Measurements from ENCODE around the gene LRMDA. TPM values are rescaled to one million over a fixed set of nuclear protein-coding genes. Genes with fewer than 3 reads are reported as not detected.

LRMDA gene
- total RNA-seq, 2 experiments from 2014 or later, result not detected

DNA sequence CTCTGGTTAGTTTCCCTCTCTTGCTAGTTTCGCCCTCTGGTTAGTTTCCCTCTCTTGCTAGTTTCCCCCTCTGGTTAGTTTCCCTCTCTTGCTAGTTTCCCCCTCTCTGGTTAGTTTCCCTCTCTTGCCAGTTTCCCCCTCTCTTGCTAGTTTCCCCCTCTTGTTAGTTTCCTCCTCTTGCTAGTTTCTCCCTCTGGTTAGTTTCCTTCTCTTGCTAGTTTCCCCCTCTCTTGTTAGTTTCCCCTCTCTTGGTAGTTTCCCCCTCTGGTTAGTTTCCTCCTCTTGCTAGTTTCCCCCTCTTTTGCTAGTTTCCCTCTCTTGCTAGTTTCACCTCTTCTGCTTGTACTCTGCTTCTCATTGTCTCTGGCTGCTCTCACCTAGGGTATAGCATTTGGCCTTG is 613.8 kb downstream of the LRMDA start:
- no peak overlapping the region for H3K4me2 ChIP-seq (ENCODE audit: low read length)
- no peaks in the 10 kb centered on the region for H3K9me3 ChIP-seq (ENCODE audit: low read length)
- no peaks in the 10 kb centered on the region for H3K9me2 ChIP-seq (ENCODE audit: insufficient read depth, low read length)
- intact Hi-C loops (cut with micrococcal nuclease; ENCODE audit: unreplicated experiment), result no loop called here
- TF ChIP-seq, protein P1, sequence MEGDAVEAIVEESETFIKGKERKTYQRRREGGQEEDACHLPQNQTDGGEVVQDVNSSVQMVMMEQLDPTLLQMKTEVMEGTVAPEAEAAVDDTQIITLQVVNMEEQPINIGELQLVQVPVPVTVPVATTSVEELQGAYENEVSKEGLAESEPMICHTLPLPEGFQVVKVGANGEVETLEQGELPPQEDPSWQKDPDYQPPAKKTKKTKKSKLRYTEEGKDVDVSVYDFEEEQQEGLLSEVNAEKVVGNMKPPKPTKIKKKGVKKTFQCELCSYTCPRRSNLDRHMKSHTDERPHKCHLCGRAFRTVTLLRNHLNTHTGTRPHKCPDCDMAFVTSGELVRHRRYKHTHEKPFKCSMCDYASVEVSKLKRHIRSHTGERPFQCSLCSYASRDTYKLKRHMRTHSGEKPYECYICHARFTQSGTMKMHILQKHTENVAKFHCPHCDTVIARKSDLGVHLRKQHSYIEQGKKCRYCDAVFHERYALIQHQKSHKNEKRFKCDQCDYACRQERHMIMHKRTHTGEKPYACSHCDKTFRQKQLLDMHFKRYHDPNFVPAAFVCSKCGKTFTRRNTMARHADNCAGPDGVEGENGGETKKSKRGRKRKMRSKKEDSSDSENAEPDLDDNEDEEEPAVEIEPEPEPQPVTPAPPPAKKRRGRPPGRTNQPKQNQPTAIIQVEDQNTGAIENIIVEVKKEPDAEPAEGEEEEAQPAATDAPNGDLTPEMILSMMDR (conservative IDR thresholded peaks at IDR 0.05; ENCODE audit: low read length), result no peak
- no peak for TF ChIP-seq EZH2phosphoT487 (IDR thresholded peaks at IDR 0.05; ENCODE audit: borderline replicate concordance, low read depth, low read length)
- no peaks in the 10 kb centered on the region for H3K79me2 ChIP-seq (ENCODE audit: insufficient read depth, low read depth, low read length)
- H4K20me1 ChIP-seq (ENCODE audit: insufficient read depth, low read length), result no peaks in the 10 kb centered on the region
- POLR2A ChIA-PET, result no interaction called here
- CTCF ChIA-PET (ENCODE audit: unreplicated experiment), result interaction anchor here (0.6 kb wide), 1 partner anchor 8 kb away, joined by 3 read pairs; no protein-coding TSS in a partner anchor
- no peaks in the 10 kb centered on the region for H3K36me3 ChIP-seq (ENCODE audit: insufficient read depth, low read length)
- no peak overlapping the region for H3K27ac ChIP-seq (ENCODE audit: low read depth, low read length, poor library complexity, severe bottlenecking)
- DNase-seq (ENCODE audit: low spot score), result no peak
- no TSS peak for BruUV-seq (replicated peaks)
- H3K4me3 ChIP-seq (ENCODE audit: low read depth, low read length, poor library complexity, severe bottlenecking), result no peak overlapping the region
- H3K4me1 ChIP-seq (ENCODE audit: insufficient read depth, low read length, poor library complexity, severe bottlenecking), result no peaks in the 10 kb centered on the region
- H2AFZ ChIP-seq (ENCODE audit: low read length), result no peak overlapping the region

DNA sequence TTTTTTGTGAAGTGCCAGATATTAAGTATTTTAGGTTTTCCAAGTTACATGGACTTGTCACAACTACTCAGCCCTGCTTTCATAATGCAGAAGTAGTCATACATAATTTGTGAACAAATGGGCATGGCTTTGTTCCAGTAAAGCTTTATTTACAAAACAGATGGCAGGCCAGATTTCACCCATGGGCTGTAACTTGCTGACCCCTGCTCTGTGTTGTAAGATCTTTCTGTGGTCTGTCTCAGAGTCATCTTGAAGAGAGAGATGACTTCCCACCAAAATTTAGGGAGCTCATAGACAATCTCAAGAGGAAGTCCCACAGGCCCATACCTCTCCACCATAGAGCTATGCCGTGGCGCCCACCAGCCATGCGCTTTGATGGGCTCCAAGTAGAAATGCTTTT is 616.1 kb downstream of the LRMDA start:
- no TSS peak for BruUV-seq (replicated peaks)
- Histone ChIP-seq H4K20me1 (ENCODE audit: insufficient read depth, low read length) (no peaks in the 10 kb centered on the region), H3K4me3 (ENCODE audit: low read depth, low read length, poor library complexity, severe bottlenecking) (no peak overlapping the region), H3K4me2 (ENCODE audit: low read length) (no peak overlapping the region), H3K9me2 (ENCODE audit: insufficient read depth, low read length) (no peaks in the 10 kb centered on the region), H3K79me2 (ENCODE audit: insufficient read depth, low read depth, low read length) (no peaks in the 10 kb centered on the region), H3K36me3 (ENCODE audit: insufficient read depth, low read length) (no peaks in the 10 kb centered on the region), H3K4me1 (ENCODE audit: insufficient read depth, low read length, poor library complexity, severe bottlenecking) (no peaks in the 10 kb centered on the region), H2AFZ (ENCODE audit: low read length) (no peak overlapping the region), H3K9me3 (ENCODE audit: low read length) (no peaks in the 10 kb centered on the region), H3K27ac (ENCODE audit: low read depth, low read length, poor library complexity, severe bottlenecking) (no peak overlapping the region)
- TF ChIP-seq, protein P1 (conservative IDR thresholded peaks at IDR 0.05; ENCODE audit: low read length), result no peak
- TF ChIP-seq EZH2phosphoT487 (IDR thresholded peaks at IDR 0.05; ENCODE audit: borderline replicate concordance, low read depth, low read length), result no peak
- CTCF ChIA-PET (ENCODE audit: unreplicated experiment), result no interaction called here
- no peak for DNase-seq (ENCODE audit: low spot score)
- intact Hi-C loops (cut with micrococcal nuclease; ENCODE audit: unreplicated experiment), result no loop called here
- POLR2A ChIA-PET, result interaction anchor here (1.1 kb wide), 1 partner anchor 11 kb away, joined by 4 read pairs; no protein-coding TSS in a partner anchor

DNA sequence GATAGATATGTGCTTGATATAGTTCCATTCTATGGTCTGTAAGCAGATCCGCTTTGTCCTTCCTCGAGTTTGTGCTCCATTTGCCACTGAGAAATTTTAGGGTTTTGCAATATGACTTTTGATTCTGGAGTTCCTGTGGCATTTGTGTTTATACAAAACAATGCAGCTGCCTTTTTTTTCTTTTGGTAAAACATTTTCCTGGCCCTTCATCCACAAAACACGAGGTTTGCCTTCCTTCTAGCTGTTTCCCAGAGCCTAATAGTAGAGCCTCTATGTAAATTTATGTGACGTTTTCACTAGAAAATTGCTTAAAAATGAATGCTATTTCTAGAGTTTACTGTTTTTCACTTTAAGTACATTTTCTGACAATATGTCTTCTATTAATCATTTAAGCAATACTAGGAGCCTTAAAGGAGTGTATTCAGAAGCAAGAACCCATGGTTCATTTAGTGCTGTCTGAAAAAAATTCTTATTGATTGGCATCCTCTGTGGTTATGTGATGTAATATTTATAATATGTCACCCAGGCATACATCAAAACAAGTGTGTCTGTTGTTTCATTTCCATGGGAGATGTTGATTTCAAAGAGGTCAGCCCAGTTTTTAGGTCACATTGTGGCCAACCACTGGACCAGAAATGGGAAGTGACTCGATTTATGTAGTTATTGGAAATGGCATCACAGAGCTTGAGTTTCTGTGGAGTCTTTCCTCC is 618.3 kb downstream of the LRMDA start:
- Histone ChIP-seq H2AFZ (ENCODE audit: low read length) (no peak overlapping the region), H3K9me3 (ENCODE audit: low read length) (no peaks in the 10 kb centered on the region), H3K9me2 (ENCODE audit: insufficient read depth, low read length) (no peaks in the 10 kb centered on the region), H3K27ac (ENCODE audit: low read depth, low read length, poor library complexity, severe bottlenecking) (no peak overlapping the region), H3K4me1 (ENCODE audit: insufficient read depth, low read length, poor library complexity, severe bottlenecking) (no peaks in the 10 kb centered on the region), H3K36me3 (ENCODE audit: insufficient read depth, low read length) (no peaks in the 10 kb centered on the region), H4K20me1 (ENCODE audit: insufficient read depth, low read length) (no peaks in the 10 kb centered on the region), H3K4me2 (ENCODE audit: low read length) (no peak overlapping the region), H3K4me3 (ENCODE audit: low read depth, low read length, poor library complexity, severe bottlenecking) (no peak overlapping the region), H3K79me2 (ENCODE audit: insufficient read depth, low read depth, low read length) (no peaks in the 10 kb centered on the region)
- intact Hi-C loops (cut with micrococcal nuclease; ENCODE audit: unreplicated experiment), result no loop called here
- no peak for DNase-seq (ENCODE audit: low spot score)
- ChIA-PET CTCF (ENCODE audit: unreplicated experiment) (no interaction called here), POLR2A (no interaction called here)
- no TSS peak for BruUV-seq (replicated peaks)
- TF ChIP-seq, protein P1 (conservative IDR thresholded peaks at IDR 0.05; ENCODE audit: low read length), result no peak
- no peak for TF ChIP-seq EZH2phosphoT487 (IDR thresholded peaks at IDR 0.05; ENCODE audit: borderline replicate concordance, low read depth, low read length)

Data from OCI-LY7 (cell line).